Ramos (cell line): Measurements from ENCODE around the gene ALKBH3.

Experiments
- in situ Hi-C: fragments of 300-500 bp; cut with MboI; formaldehyde crosslinking; loops from one replicate; pipeline ENCODE4 v1.14.3; 2022; ENCODE audit warnings: low sequenced_read_pairs; ENCODE audit not compliant: unreplicated experiment

Gene ALKBH3

GRCh38 chr11:43880640-43881159 lies at the start of gene ALKBH3:
TSS of gene ALKBH3 (plus strand) at chr11:43880831. CDS start at chr11:43882653, 1,822 bp downstream.
- in situ Hi-C loops, result no loop called here

GRCh38 chr11:43830928-43831440 lies 49.6 kb upstream of the ALKBH3 start:
- in situ Hi-C loops, result no loop called here

GRCh38 chr11:43832536-43832935 lies 48.1 kb upstream of the ALKBH3 start:
- in situ Hi-C loops, result no loop called here

- in situ Hi-C loops, result no loop called here
Observed at GRCh38 chr11:43833657-43834073, 47.0 kb upstream of the ALKBH3 start.

GRCh38 chr11:43834286-43834685 lies 46.3 kb upstream of the ALKBH3 start:
- in situ Hi-C loops, result no loop called here

- in situ Hi-C loops, result no loop called here
Observed at GRCh38 chr11:43835104-43835503, 45.5 kb upstream of the ALKBH3 start.

- in situ Hi-C loops, result no loop called here
Observed at GRCh38 chr11:43837879-43838278, 42.8 kb upstream of the ALKBH3 start.

GRCh38 chr11:43842021-43842420 lies 38.6 kb upstream of the ALKBH3 start:
- in situ Hi-C loops, result no loop called here

GRCh38 chr11:43845816-43846215 lies 34.8 kb upstream of the ALKBH3 start:
- in situ Hi-C loops, result no loop called here

GRCh38 chr11:43852057-43852636 lies 28.5 kb upstream of the ALKBH3 start:
- in situ Hi-C loops, result loop anchor here (10.0 kb wide), 1 partner anchor 277 kb away; no protein-coding TSS in a partner anchor

GRCh38 chr11:43853781-43854180 lies 26.9 kb upstream of the ALKBH3 start:
- in situ Hi-C loops, result loop anchor here (10.0 kb wide), 1 partner anchor 279 kb away; no protein-coding TSS in a partner anchor

- in situ Hi-C loops, result loop anchor here (10.0 kb wide), 1 partner anchor 282 kb away; no protein-coding TSS in a partner anchor
Observed at GRCh38 chr11:43856993-43857392, 23.6 kb upstream of the ALKBH3 start.

GRCh38 chr11:43861141-43861540 lies 19.5 kb upstream of the ALKBH3 start:
- in situ Hi-C loops, result no loop called here

- in situ Hi-C loops, result no loop called here
Observed at GRCh38 chr11:43866520-43866919, 14.1 kb upstream of the ALKBH3 start.

GRCh38 chr11:43866969-43867368 lies 13.7 kb upstream of the ALKBH3 start:
- in situ Hi-C loops, result no loop called here

- in situ Hi-C loops, result no loop called here
Observed at GRCh38 chr11:43868852-43869567, 11.6 kb upstream of the ALKBH3 start.

GRCh38 chr11:43871051-43871450 lies 9.6 kb upstream of the ALKBH3 start:
- in situ Hi-C loops, result no loop called here

GRCh38 chr11:43872995-43873394 lies 7.6 kb upstream of the ALKBH3 start:
- in situ Hi-C loops, result no loop called here

- in situ Hi-C loops, result no loop called here
Observed at GRCh38 chr11:43874078-43874477, 6.6 kb upstream of the ALKBH3 start.

GRCh38 chr11:43874738-43875137 lies 5.9 kb upstream of the ALKBH3 start:
- in situ Hi-C loops, result no loop called here
